Daoy (cell line): ENCODE data around the gene SLCO1B3. TPM values are rescaled to one million over a fixed set of nuclear protein-coding genes. Genes with fewer than 3 reads are reported as not detected.
A peak's percentile ranks its signal among the peaks of the same experiment; 100 is the strongest.

Experiments
- DNase-seq: peaks from one replicate; pipeline ENCODE4 v3.0.0-alpha.2; 2015; ENCODE audit warnings: low read depth
- total RNA-seq: library from RNA; depleted of rRNA; stranded (reverse); fragments of >200 nt; shearing (Covaris generic); gene quantifications from 2 replicates; pipeline ENCODE4 v1.2.3, GENCODE V29; 2014; rRNA removed

The SLCO1B3 gene
- total RNA-seq, 1 experiment from 2014 or later: 7.4 TPM

DNA sequence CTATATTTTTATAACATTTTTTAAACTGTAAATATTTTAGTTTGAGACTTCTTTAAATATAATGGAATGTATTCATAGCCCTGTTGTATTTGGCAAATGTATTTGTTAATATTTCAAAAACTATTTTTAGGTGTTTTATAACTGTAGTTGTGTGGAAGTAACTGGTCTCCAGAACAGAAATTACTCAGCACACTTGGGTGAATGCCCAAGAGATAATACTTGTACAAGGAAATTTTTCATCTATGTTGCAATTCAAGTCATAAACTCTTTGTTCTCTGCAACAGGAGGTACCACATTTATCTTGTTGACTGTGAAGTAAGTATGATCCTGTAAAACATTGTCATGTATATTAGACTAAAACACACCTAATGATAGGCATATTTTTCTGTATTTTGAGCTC is 72.8 kb downstream of the SLCO1B3 start:
- DNase-seq: no peak

DNA sequence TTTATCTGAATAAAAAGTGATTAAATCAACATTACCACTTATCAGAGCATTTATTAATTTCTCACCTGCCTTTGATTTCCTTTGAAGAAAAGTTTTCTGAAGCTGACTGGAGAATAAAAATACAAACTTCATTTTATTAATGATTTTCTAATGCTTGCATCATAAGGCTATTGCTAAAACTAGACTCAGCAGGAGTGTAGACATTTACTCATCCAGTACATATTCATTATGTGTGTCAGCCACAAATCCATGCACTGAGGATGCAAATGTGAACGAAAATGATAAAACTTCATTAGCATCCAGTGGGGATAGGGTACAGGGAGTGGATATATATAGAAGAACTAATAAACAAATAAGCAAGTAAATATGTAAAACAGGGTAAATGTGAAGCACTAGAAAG is 74.6 kb downstream of the SLCO1B3 start:
- DNase-seq: no peak

DNA sequence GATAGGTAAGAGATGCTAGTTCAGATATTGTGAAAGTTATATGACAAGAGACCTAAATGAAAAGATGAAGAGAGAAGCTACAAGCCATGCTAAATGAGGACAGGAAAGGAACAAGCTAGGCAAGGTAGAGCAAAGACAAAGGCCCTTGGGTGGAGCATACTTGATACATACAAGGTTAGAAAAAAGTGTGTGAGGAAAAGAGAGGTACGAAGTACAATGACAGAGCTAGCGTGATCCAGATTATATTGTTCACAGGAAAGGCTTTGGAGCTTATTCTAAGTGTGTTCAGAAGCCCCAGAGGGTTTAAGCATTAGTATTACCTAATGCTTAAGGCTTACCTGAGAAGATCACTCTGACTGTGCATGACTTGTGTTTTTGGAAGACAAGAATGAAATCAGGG is 75.0 kb downstream of the SLCO1B3 start:
- no peak for DNase-seq

GRCh38 chr12:20917269-20917668 is 106.8 kb downstream of the SLCO1B3 start:
- DNase-seq: no peak

DNA sequence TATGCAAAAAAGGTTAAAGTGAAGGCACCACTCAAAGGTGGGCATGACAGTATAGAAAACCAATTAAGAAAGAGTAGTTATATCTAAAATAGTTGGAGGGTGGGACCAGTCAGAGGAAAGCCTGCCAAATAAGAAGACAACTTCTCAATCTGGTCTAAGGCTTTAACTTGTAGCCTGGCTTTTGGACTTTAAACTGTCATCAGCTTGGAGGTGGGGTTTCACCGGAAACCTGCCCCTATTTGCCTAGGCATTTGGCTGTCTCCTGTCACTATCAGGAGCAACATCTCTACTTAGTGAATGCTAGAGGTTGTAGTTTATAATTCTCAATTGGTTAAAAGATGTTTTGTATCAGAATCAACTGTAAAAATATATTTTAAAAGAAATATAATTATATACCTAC is 107.3 kb downstream of the SLCO1B3 start:
- no peak for DNase-seq

DNA sequence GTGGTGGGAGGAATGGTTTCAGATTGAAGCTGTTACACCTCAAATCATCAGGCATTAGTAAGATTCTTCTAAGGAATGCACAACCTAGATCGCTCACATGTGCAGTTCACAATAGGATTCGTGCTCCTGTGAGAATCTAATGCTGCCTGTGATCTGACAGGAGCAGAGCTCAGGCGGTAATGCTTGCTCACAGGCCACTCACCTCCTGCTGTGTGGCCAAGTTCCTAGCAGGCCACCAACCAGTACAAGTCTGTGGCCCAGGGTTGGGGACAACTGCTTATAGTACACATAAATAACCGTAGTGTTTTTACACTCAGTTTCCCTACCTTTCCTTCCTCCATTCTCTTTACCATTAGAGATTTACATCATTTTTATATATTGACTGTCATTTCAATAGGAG is 121.4 kb downstream of the SLCO1B3 start:
- no peak for DNase-seq

DNA sequence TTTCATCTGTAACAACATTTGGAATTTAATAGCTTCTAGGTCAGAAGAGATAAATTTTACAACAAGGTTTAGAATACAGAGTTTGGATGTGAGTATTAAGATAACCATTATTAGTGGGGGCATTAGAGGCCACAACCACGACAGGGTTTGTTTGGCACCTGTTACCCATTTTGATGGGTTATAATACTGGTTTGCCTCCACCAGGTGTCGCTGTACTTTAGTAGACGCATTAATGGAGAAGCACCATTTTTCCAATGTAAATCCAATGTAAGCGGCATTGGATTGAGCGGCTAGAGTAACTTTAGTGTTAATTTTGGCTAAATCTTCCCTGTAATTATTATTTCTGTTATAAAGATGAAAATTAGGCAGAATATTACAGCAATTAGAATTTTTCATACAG is 136.2 kb downstream of the SLCO1B3 start:
- peak; percentile 8 for DNase-seq

- DNase-seq: no peak
These were observed 139.7 kb downstream of the SLCO1B3 start for GRCh38 chr12:20950248-20950647.

GRCh38 chr12:20963303-20963702 is 152.8 kb downstream of the SLCO1B3 start:
- DNase-seq: no peak

- no peak for DNase-seq
These were observed 153.3 kb downstream of the SLCO1B3 start for GRCh38 chr12:20963762-20964161.

Other genes with a start within 250 kb of the SLCO1B3 start
- not detected in 2 replicates for gene SLCO1C1, start 115.4 kb upstream of the SLCO1B3 start, total RNA-seq